Measurements from ENCODE around the gene NDUFA8. TPM values are rescaled to one million over a fixed set of nuclear protein-coding genes. Genes with fewer than 3 reads are reported as not detected.

The NDUFA8 gene
- total RNA-seq, 1 experiment from 2014 or later = 55.5 TPM

DNA sequence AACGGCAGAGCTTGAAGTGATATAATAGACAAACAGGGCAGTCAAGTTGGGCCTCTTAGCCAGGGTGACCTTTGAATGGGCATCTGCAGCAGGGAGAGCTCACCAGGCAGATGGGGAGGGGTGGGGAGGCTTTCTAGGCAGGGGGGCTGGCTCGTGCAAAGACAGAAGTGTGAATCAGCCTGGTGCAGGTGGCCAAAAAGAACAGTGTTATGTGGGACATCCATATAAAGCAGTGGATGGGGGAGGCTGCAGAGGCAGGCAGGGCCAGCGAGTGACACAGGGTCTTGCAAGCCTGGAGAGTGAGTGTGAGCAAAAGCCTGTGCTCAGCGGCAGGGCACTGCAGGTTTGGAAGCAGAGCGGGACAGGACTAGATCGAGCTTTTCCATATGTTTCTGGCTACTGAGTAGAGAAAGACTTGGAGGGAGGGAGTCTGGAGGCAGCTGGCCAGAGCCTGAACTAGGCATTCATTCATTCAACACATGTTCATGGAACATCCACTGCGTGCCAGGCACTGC lies 52.2 kb downstream of the NDUFA8 start:
- intact Hi-C loops (cut with micrococcal nuclease; ENCODE audit: unreplicated experiment) (no loop called here), in situ Hi-C loops (cut with HindIII; ENCODE audit: low pct_unique_long_range_greater_than_20kb, low sequenced_read_pairs) (no loop called here)
- POLR2A ChIA-PET = interaction anchor here (0.7 kb wide), 1 partner anchor 47 kb away, joined by 5 read pairs; no protein-coding TSS in a partner anchor
- DNase-seq (ENCODE audit: low read depth, low spot score) (no peak), ATAC-seq (no peak)
- Histone ChIP-seq H3K27ac (ENCODE audit: low read length) (no peak overlapping the region), H3K36me3 (ENCODE audit: control insufficient read depth, insufficient read depth, low read length) (no peaks in the 10 kb centered on the region), H3K4me3 (ENCODE audit: low read depth in 2 of 2, low read length in 2 of 2) (no peak overlapping the region), H3K4me1 (ENCODE audit: control insufficient read depth, insufficient read depth, low read length) (no peaks in the 10 kb centered on the region), H3K9me3 (ENCODE audit: control insufficient read depth, insufficient read depth, low read depth, low read length) (no peaks in the 10 kb centered on the region), H3K27me3 (ENCODE audit: control insufficient read depth, insufficient read depth, low read length) (no peaks in the 10 kb centered on the region)
- no TSS peak for BruUV-seq (replicated peaks)
- TF ChIP-seq TCF7L2 (IDR thresholded peaks at IDR 0.05; ENCODE audit: low read depth, low read length) (no peak), POLR2AphosphoS5 (IDR thresholded peaks at IDR 0.05; ENCODE audit: low read depth, low read length) (no peak), SIN3A (IDR thresholded peaks at IDR 0.05; ENCODE audit: borderline replicate concordance, insufficient read depth, low read depth, low read length) (no peak)
- TF ChIP-seq, protein P1, sequence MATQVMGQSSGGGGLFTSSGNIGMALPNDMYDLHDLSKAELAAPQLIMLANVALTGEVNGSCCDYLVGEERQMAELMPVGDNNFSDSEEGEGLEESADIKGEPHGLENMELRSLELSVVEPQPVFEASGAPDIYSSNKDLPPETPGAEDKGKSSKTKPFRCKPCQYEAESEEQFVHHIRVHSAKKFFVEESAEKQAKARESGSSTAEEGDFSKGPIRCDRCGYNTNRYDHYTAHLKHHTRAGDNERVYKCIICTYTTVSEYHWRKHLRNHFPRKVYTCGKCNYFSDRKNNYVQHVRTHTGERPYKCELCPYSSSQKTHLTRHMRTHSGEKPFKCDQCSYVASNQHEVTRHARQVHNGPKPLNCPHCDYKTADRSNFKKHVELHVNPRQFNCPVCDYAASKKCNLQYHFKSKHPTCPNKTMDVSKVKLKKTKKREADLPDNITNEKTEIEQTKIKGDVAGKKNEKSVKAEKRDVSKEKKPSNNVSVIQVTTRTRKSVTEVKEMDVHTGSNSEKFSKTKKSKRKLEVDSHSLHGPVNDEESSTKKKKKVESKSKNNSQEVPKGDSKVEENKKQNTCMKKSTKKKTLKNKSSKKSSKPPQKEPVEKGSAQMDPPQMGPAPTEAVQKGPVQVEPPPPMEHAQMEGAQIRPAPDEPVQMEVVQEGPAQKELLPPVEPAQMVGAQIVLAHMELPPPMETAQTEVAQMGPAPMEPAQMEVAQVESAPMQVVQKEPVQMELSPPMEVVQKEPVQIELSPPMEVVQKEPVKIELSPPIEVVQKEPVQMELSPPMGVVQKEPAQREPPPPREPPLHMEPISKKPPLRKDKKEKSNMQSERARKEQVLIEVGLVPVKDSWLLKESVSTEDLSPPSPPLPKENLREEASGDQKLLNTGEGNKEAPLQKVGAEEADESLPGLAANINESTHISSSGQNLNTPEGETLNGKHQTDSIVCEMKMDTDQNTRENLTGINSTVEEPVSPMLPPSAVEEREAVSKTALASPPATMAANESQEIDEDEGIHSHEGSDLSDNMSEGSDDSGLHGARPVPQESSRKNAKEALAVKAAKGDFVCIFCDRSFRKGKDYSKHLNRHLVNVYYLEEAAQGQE (IDR thresholded peaks at IDR 0.05; ENCODE audit: insufficient read depth in 1 of 2, low read depth in 2 of 2, low read length in 1 of 2) = no peak
- TF ChIP-seq, protein P2, sequence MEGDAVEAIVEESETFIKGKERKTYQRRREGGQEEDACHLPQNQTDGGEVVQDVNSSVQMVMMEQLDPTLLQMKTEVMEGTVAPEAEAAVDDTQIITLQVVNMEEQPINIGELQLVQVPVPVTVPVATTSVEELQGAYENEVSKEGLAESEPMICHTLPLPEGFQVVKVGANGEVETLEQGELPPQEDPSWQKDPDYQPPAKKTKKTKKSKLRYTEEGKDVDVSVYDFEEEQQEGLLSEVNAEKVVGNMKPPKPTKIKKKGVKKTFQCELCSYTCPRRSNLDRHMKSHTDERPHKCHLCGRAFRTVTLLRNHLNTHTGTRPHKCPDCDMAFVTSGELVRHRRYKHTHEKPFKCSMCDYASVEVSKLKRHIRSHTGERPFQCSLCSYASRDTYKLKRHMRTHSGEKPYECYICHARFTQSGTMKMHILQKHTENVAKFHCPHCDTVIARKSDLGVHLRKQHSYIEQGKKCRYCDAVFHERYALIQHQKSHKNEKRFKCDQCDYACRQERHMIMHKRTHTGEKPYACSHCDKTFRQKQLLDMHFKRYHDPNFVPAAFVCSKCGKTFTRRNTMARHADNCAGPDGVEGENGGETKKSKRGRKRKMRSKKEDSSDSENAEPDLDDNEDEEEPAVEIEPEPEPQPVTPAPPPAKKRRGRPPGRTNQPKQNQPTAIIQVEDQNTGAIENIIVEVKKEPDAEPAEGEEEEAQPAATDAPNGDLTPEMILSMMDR (IDR thresholded peaks at IDR 0.05) = no peak
- CTCF ChIA-PET = interaction anchor here (1.3 kb wide), 1 partner anchor 8 kb away, joined by 5 read pairs; no protein-coding TSS in a partner anchor

DNA sequence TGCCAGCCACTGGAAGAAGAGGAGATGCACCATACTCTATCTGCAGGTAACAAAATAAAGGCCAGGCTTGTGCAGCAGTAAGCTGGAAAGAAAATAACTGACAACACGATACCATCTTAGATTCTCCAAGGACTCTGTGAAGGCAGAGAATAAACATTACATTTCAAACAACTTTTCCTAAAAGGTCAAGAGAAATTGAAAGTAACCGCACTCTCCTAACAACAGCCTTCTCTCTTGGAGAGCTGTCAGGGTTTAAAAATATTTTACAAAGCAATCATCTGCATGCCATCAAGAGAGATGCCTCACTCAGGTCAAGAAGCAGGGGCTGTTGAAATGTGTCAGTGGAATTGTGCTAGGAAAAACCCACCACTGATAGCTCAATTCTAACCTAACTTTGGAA lies 53.0 kb downstream of the NDUFA8 start:
- in situ Hi-C loops (cut with HindIII; ENCODE audit: low pct_unique_long_range_greater_than_20kb, low sequenced_read_pairs) (no loop called here), intact Hi-C loops (cut with micrococcal nuclease; ENCODE audit: unreplicated experiment) (no loop called here)
- TF ChIP-seq, protein P2 (IDR thresholded peaks at IDR 0.05) = no peak
- TF ChIP-seq POLR2AphosphoS5 (IDR thresholded peaks at IDR 0.05; ENCODE audit: low read depth, low read length) (no peak), SIN3A (IDR thresholded peaks at IDR 0.05; ENCODE audit: borderline replicate concordance, insufficient read depth, low read depth, low read length) (no peak), TCF7L2 (IDR thresholded peaks at IDR 0.05; ENCODE audit: low read depth, low read length) (no peak)
- TF ChIP-seq, protein P1 (IDR thresholded peaks at IDR 0.05; ENCODE audit: insufficient read depth in 1 of 2, low read depth in 2 of 2, low read length in 1 of 2) = no peak
- Histone ChIP-seq H3K9me3 (ENCODE audit: control insufficient read depth, insufficient read depth, low read depth, low read length) (no peaks in the 10 kb centered on the region), H3K4me3 (ENCODE audit: low read depth in 2 of 2, low read length in 2 of 2) (no peak overlapping the region), H3K27me3 (ENCODE audit: control insufficient read depth, insufficient read depth, low read length) (no peaks in the 10 kb centered on the region), H3K36me3 (ENCODE audit: control insufficient read depth, insufficient read depth, low read length) (no peaks in the 10 kb centered on the region), H3K27ac (ENCODE audit: low read length) (no peak overlapping the region), H3K4me1 (ENCODE audit: control insufficient read depth, insufficient read depth, low read length) (no peaks in the 10 kb centered on the region)
- ATAC-seq (no peak), DNase-seq (ENCODE audit: low read depth, low spot score) (no peak)
- ChIA-PET CTCF (no interaction called here), POLR2A (no interaction called here)
- no TSS peak for BruUV-seq (replicated peaks)

Data from Panc1 (cell line).